ENCODE measurements around the gene GRN. TPM values are rescaled to one million over a fixed set of nuclear protein-coding genes. Genes with fewer than 3 reads are reported as not detected.
"Not testable (repeated sequence)": the region's sequence is repeated elsewhere in the genome, so short reads cannot be mapped to it uniquely, and the experiment has no call there.

GRN gene
- total and polyA plus RNA-seq, 7 experiments from 2014 or later: 49.5 to 374 (median 52.2) TPM

DNA sequence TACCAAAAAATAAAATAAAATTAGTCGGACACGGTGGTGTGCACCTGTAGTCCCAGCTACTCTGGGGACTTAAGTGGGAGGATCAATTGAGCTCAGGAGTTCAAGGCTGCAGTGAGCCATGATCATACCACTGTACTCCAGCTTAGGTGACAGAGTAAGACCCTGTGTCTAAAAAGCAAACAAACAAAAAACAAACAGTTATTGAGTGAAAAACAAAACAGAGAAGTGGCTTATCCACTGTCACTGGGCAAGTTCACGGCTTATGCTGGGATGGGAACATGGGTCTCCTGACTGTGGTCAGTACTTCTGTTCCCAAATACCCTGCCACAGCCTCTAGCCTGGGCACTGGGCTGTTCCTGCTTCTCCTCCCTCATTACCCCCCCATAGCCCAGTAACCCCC lies 9.5 kb upstream of the GRN start:
- DNase-seq: no peak
- peaks cover 0 to 6% of the 10 kb centered on the region in 2 donors for H3K4me1 ChIP-seq (ENCODE audit: control insufficient read depth in 2 of 2, insufficient read depth in 2 of 2, low read length in 2 of 2)
- ATAC-seq: no peak
- H3K9me3 ChIP-seq (ENCODE audit: control insufficient read depth in 2 of 3, low read length in 3 of 3): no peaks in the 10 kb centered on the region
- H3K4me1 Mint-ChIP-seq: peaks cover 0 to 6% (median 5%) of the 10 kb centered on the region in 7 donors
- ChIA-PET CTCF (interaction anchor here (0.6 to 1.6 kb wide), 6 partner anchors 16 to 133 kb away, joined by 3 to 6 read pairs (median 4); no protein-coding TSS in a partner anchor), POLR2A (no interaction called here)
- H3K4me3 Mint-ChIP-seq: no peak overlapping the region
- H3K36me3 Mint-ChIP-seq: no peaks in the 10 kb centered on the region
- H3K9me3 Mint-ChIP-seq: no peaks in the 10 kb centered on the region
- no peak overlapping the region for H3K27ac Mint-ChIP-seq
- H3K27me3 Mint-ChIP-seq: peaks cover 0 to 8% (median 2%) of the 10 kb centered on the region in 5 donors
- no peak overlapping the region for H3K4me3 ChIP-seq (ENCODE audit: low read length)
- no peaks in the 10 kb centered on the region for H3K27me3 ChIP-seq (ENCODE audit: control insufficient read depth in 2 of 2, insufficient read depth in 2 of 2, low read length in 2 of 2)
- H3K27ac ChIP-seq (ENCODE audit: low read depth, low read length): no peak overlapping the region
- intact Hi-C loops (cut with micrococcal nuclease): no loop called here
- H3K36me3 ChIP-seq (ENCODE audit: control insufficient read depth in 2 of 3, insufficient read depth in 3 of 3, low read length in 3 of 3): no peaks in the 10 kb centered on the region

DNA sequence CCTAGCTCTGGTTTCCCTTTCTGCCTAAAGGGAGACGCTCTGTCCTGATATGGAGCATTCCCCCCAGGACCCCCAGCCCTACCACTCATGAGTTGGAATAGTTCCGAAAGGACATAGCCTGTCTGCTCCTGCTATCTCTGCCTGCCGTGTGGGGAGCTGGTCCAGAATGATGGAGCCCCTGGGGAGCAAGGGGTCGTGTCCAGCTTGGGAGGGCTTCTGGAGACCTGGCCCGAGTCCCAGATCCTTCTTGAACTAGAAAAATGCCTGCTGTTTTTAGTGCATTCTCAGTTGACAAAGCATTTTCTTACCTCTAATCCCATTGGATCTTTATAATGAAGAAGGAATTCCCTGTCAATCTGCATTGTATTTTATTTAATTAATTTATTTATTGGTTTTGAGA lies 9.1 kb upstream of the GRN start:
- POLR2A ChIA-PET: no interaction called here
- H3K27ac ChIP-seq (ENCODE audit: low read depth, low read length): no peak overlapping the region
- H3K9me3 Mint-ChIP-seq: no peaks in the 10 kb centered on the region
- H3K4me1 Mint-ChIP-seq: peaks cover 0 to 6% (median 5%) of the 10 kb centered on the region in 7 donors
- H3K4me3 Mint-ChIP-seq: no peak overlapping the region
- peaks cover 0 to 9% (median 2%) of the 10 kb centered on the region in 5 donors for H3K27me3 Mint-ChIP-seq
- H3K9me3 ChIP-seq (ENCODE audit: control insufficient read depth in 2 of 3, low read length in 3 of 3): no peaks in the 10 kb centered on the region
- H3K4me3 ChIP-seq (ENCODE audit: low read length): no peak overlapping the region
- intact Hi-C loops (cut with micrococcal nuclease): no loop called here
- CTCF ChIA-PET: interaction anchor here (0.6 to 1.6 kb wide), 4 partner anchors 16 to 134 kb away, joined by 3 to 6 read pairs (median 4); no protein-coding TSS in a partner anchor
- no peak for ATAC-seq
- H3K36me3 Mint-ChIP-seq: no peaks in the 10 kb centered on the region
- no peak for DNase-seq
- peaks cover 0 to 4% of the 10 kb centered on the region in 2 donors for H3K4me1 ChIP-seq (ENCODE audit: control insufficient read depth in 2 of 2, insufficient read depth in 2 of 2, low read length in 2 of 2)
- no peak overlapping the region for H3K27ac Mint-ChIP-seq
- H3K36me3 ChIP-seq (ENCODE audit: control insufficient read depth in 2 of 3, insufficient read depth in 3 of 3, low read length in 3 of 3): no peaks in the 10 kb centered on the region
- H3K27me3 ChIP-seq (ENCODE audit: control insufficient read depth in 2 of 2, insufficient read depth in 2 of 2, low read length in 2 of 2): no peaks in the 10 kb centered on the region

DNA sequence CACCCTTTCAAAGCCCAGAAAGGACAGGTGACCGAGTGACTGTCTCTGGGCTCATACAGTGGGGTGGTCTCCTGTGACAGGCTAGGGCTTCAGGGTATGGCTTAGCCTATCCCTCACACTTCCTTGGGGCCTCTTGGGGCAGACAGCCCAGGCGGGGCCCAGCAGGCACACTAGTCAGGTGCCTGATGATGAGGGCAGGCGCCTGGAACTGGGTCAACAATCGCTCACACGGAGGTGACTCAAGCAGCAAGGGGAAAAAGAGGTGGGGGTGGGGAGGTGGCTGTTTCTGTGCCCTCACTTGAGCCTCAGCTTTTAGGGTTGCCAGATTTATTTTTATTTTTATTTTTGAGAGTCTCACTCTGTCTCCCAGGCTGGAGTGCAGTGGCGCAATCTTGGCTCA lies 6.4 kb upstream of the GRN start:
- Mint-ChIP-seq H3K9me3 (no peaks in the 10 kb centered on the region), H3K4me3 (peak overlapping the region in 1 of 10 donors; percentile 39), H3K27ac (no peak overlapping the region), H3K27me3 (peaks cover 0 to 28% (median 6%) of the 10 kb centered on the region in 5 donors), H3K36me3 (no peaks in the 10 kb centered on the region), H3K4me1 (peaks cover 0 to 5% (median 0%) of the 10 kb centered on the region in 7 donors)
- Histone ChIP-seq H3K4me1 (ENCODE audit: control insufficient read depth in 2 of 2, insufficient read depth in 2 of 2, low read length in 2 of 2) (no peaks in the 10 kb centered on the region), H3K27me3 (ENCODE audit: control insufficient read depth in 2 of 2, insufficient read depth in 2 of 2, low read length in 2 of 2) (no peaks in the 10 kb centered on the region), H3K27ac (ENCODE audit: low read depth, low read length) (no peak overlapping the region), H3K4me3 (ENCODE audit: low read length) (no peak overlapping the region), H3K36me3 (ENCODE audit: control insufficient read depth in 2 of 3, insufficient read depth in 3 of 3, low read length in 3 of 3) (no peaks in the 10 kb centered on the region), H3K9me3 (ENCODE audit: control insufficient read depth in 2 of 3, low read length in 3 of 3) (no peaks in the 10 kb centered on the region)
- DNase-seq (no peak), ATAC-seq (peak; percentile 83)
- CTCF ChIA-PET: no interaction called here
- POLR2A ChIA-PET: no interaction called here
- intact Hi-C loops (cut with micrococcal nuclease): no loop called here

DNA sequence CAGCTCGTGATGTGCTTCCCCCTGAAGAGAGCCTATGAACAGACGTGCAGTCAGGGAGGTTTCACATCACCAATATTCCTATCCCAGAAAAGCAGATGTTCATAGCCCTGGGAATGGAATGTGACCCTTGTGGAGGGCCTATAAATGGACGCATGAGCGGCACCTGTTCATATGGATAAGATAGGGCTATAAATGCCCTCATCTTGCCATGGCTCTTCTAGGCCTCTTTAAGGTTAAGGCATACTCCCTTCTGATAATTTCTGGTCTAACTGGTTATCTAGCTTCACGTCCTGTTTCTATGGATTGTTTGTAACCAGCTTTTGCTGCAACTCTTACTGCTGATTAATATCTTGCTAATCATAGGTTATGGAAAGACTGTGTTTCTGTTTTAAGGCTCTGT lies 4.5 kb upstream of the GRN start:
- H3K27me3 ChIP-seq (ENCODE audit: control insufficient read depth in 2 of 2, insufficient read depth in 2 of 2, low read length in 2 of 2); intact Hi-C loops (cut with micrococcal nuclease); H3K36me3 Mint-ChIP-seq; DNase-seq; H3K27ac Mint-ChIP-seq; H3K9me3 ChIP-seq (ENCODE audit: control insufficient read depth in 2 of 3, low read length in 3 of 3); H3K4me3 ChIP-seq (ENCODE audit: low read length); H3K27ac ChIP-seq (ENCODE audit: low read depth, low read length); H3K4me1 ChIP-seq (ENCODE audit: control insufficient read depth in 2 of 2, insufficient read depth in 2 of 2, low read length in 2 of 2); POLR2A ChIA-PET; H3K9me3 Mint-ChIP-seq; H3K36me3 ChIP-seq (ENCODE audit: control insufficient read depth in 2 of 3, insufficient read depth in 3 of 3, low read length in 3 of 3); H3K4me3 Mint-ChIP-seq; ATAC-seq: not testable (repeated sequence)
- peaks cover 0 to 29% (median 9%) of the 10 kb centered on the region in 5 donors for H3K27me3 Mint-ChIP-seq
- CTCF ChIA-PET: interaction anchor here (0.6 to 1.5 kb wide), 3 partner anchors 10 to 423 kb away, joined by 3 to 4 read pairs (median 3); no protein-coding TSS in a partner anchor
- H3K4me1 Mint-ChIP-seq: peaks cover 1 to 14% (median 7%) of the 10 kb centered on the region in 7 donors

DNA sequence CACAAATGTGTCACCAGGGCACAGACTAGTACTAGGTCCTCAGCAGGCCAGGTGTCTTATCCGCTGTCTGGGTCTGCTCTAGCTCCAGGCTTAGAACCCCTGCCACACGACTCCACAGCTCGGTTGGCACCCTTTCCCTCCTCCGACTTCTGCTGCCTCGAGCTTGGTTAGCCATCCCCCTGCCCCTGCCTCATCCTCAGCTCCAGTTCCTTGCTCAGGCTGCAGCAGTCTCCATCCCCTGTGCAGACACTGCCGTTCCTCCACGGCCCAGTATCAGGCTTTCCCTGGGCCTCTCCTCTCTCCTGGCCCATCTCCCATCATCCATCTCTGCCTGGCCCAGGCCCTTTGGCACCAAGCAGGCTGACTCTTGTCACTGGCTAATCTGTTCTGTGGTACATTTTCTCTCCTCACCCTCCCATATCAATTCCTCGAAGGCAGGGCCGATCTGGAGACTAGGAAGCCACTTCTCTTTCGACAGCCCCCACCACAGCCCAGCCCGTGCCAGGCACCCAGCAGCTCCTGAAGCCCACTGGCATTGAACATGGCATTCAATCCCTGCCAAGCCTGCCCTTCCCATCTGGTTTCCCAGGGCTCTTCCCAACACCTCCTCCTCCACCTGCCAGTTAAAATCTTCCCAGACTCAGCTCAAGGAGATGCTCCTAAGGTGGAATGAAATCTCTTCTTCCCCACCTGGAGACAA lies 1.4 kb upstream of the GRN start:
- no peaks in the 10 kb centered on the region for H3K36me3 ChIP-seq (ENCODE audit: control insufficient read depth in 2 of 3, insufficient read depth in 3 of 3, low read length in 3 of 3)
- ChIA-PET POLR2A (interaction anchor here (1.5 kb wide), 1 partner anchor 11 kb away, joined by 7 read pairs; no protein-coding TSS in a partner anchor), CTCF (interaction anchor here (2.0 kb wide), 1 partner anchor 221 kb away, joined by 4 read pairs; the partner anchor contains the start of gene HDAC5)
- H3K4me1 Mint-ChIP-seq: peaks cover 8 to 25% (median 19%) of the 10 kb centered on the region in 7 donors
- no peaks in the 10 kb centered on the region for H3K9me3 Mint-ChIP-seq
- intact Hi-C loops (cut with micrococcal nuclease): loop anchor here (2.0 kb wide), 2 partner anchors 13 to 41 kb away; no protein-coding TSS in a partner anchor
- no peak for DNase-seq
- H3K9me3 ChIP-seq (ENCODE audit: control insufficient read depth in 2 of 3, low read length in 3 of 3): no peaks in the 10 kb centered on the region
- H3K4me3 ChIP-seq (ENCODE audit: low read length): no peak overlapping the region
- peak overlapping the region in 4 of 10 donors; percentile 2 to 95 (median 92) for H3K4me3 Mint-ChIP-seq
- no peak overlapping the region for H3K27ac ChIP-seq (ENCODE audit: low read depth, low read length)
- H3K27me3 ChIP-seq (ENCODE audit: control insufficient read depth in 2 of 2, insufficient read depth in 2 of 2, low read length in 2 of 2): no peaks in the 10 kb centered on the region
- no peak for ATAC-seq
- H3K27ac Mint-ChIP-seq: peak overlapping the region in 1 of 9 donors; percentile 12
- H3K27me3 Mint-ChIP-seq: peaks cover 0 to 21% (median 9%) of the 10 kb centered on the region in 5 donors
- H3K4me1 ChIP-seq (ENCODE audit: control insufficient read depth in 2 of 2, insufficient read depth in 2 of 2, low read length in 2 of 2): peaks cover 6% of the 10 kb centered on the region in 2 donors
- no peaks in the 10 kb centered on the region for H3K36me3 Mint-ChIP-seq

DNA sequence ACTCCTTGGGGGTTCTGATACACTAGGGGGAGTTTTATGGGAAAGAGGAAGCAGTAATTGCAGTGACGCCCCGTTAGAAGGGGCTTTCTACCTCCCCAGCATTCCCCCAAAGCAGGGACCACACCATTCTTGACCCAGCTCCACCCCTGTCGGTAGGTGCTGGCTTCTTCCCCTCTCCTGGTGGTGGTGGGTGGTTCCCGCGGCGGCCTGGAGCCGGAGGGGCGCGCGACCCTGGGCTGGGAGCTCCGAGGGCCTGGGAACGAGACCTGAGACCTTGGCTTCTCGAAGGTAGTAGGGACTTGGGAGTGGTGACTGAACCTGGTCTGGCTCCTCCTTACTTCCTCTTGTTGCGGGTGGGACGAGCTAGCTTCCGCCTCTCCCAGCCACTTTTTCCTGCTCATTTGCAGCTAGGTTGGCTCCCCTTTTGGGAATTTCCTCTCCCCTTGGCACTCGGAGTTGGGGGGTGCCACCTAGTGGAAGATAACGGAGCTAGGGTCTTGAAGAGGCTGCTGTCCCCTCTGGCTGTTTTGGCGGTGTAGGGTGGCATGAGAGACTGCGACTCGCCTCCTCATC lies 438 bp downstream of the GRN start:
- peak overlapping the region; percentile 71 for H3K27ac ChIP-seq (ENCODE audit: low read depth, low read length)
- H3K27me3 ChIP-seq (ENCODE audit: control insufficient read depth in 2 of 2, insufficient read depth in 2 of 2, low read length in 2 of 2): no peaks in the 10 kb centered on the region
- intact Hi-C loops (cut with micrococcal nuclease): loop anchor here (1.0 to 5.0 kb wide), 11 partner anchors 15 to 273 kb away; partner anchors contain the start of genes FAM171A2 (in 1 of the 2), G6PC3 (in 1 of the 2), HDAC5 (in 1 of the 2) and HROB (in 1 of the 2)
- H3K36me3 Mint-ChIP-seq: no peaks in the 10 kb centered on the region
- peak overlapping the region; percentile 88 to 96 (median 93) for H3K4me3 Mint-ChIP-seq
- ATAC-seq: peak; percentile 45
- peak in 7 of 9 donors; percentile 31 to 46 (median 40) for DNase-seq
- H3K9me3 ChIP-seq (ENCODE audit: control insufficient read depth in 2 of 3, low read length in 3 of 3): no peaks in the 10 kb centered on the region
- H3K27ac Mint-ChIP-seq: peak overlapping the region; percentile 42 to 88 (median 79)
- H3K27me3 Mint-ChIP-seq: peaks cover 0 to 21% (median 5%) of the 10 kb centered on the region in 5 donors
- peak overlapping the region; percentile 88 for H3K4me3 ChIP-seq (ENCODE audit: low read length)
- POLR2A ChIA-PET: interaction anchor here (0.6 to 1.8 kb wide), 14 partner anchors 9 to 283 kb away, joined by 3 to 7 read pairs (median 3); partner anchors contain the start of genes GPATCH8 and SLC25A39
- H3K9me3 Mint-ChIP-seq: no peaks in the 10 kb centered on the region
- CTCF ChIA-PET: interaction anchor here (0.5 to 2.8 kb wide), 16 partner anchors 10 to 382 kb away, joined by 3 to 29 read pairs (median 4); partner anchors contain the start of genes FAM171A2, HDAC5 and TMUB2
- H3K36me3 ChIP-seq (ENCODE audit: control insufficient read depth in 2 of 3, insufficient read depth in 3 of 3, low read length in 3 of 3): no peaks in the 10 kb centered on the region
- H3K4me1 Mint-ChIP-seq: peaks cover 8 to 28% (median 19%) of the 10 kb centered on the region in 7 donors
- H3K4me1 ChIP-seq (ENCODE audit: control insufficient read depth in 2 of 2, insufficient read depth in 2 of 2, low read length in 2 of 2): peaks cover 6% of the 10 kb centered on the region in 2 donors

Data from naive thymus-derived CD4-positive, alpha-beta T cell (primary cell).